Mesodermal cell (in vitro differentiated cells): Measurements from ENCODE around the gene CCDC85A.

ENCODE experiments used
- H3K27ac ChIP-seq: 2 replicates; pipeline ENCODE4 v1.7.0; 2013; ENCODE audit warnings: mild to moderate bottlenecking, low read depth, low read length, moderate library complexity; ENCODE audit not compliant: severe bottlenecking
- H3K36me3 ChIP-seq: 2 replicates; pipeline ENCODE4 v1.7.1; 2013; ENCODE audit warnings: mild to moderate bottlenecking, low read length, moderate library complexity; ENCODE audit not compliant: control insufficient read depth, insufficient read depth
- H3K4me1 ChIP-seq: one replicate; pipeline ENCODE4 v1.7.1; 2013; ENCODE audit warnings: mild to moderate bottlenecking, low read length; ENCODE audit not compliant: insufficient read depth, control insufficient read depth, poor library complexity, severe bottlenecking
- H3K4me3 ChIP-seq: 2 replicates; pipeline ENCODE4 v1.7.0; 2013; ENCODE audit warnings: low read length, control low read depth, mild to moderate bottlenecking; ENCODE audit not compliant: insufficient read depth, poor library complexity, severe bottlenecking; ENCODE audit errors: extremely low read depth
- H3K9me3 ChIP-seq: 2 replicates; pipeline ENCODE4 v1.7.1; 2013; ENCODE audit warnings: mild to moderate bottlenecking, low read length, moderate library complexity; ENCODE audit not compliant: control insufficient read depth
- WGBS, 2 experiments: methylation state at CpG; one replicate each; pipeline ENCODE4 v1.1.5; 2013; ENCODE audit warnings: missing lambda C conversion rate in 2 of 2; ENCODE audit not compliant: insufficient coverage in 2 of 2; 5-methylcytosine and 5-hydroxymethylcytosine counted together

Gene CCDC85A

DNA sequence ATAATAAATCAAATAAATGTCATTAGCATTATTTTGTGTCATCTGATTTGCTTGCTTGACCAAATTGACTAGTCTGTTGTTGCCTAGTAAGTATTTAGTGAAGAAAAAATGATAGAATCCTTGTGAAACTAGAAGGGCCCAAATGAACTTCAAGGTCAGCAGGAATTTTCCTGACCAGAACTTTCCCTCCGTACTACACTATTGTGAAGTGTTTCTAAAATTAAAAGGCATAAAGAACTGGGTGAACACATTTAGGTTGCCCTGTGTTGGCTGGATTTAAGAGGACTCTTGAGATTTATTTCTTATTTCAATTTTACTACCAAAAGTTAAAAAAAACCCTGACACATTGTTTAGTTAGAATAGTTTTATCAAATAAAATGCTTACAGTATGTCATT lies 142.6 kb downstream of the CCDC85A start:
- H3K27ac ChIP-seq, result no peak overlapping the region
- H3K36me3 ChIP-seq, result no peaks in the 10 kb centered on the region
- no peaks in the 10 kb centered on the region for H3K4me1 ChIP-seq
- no peaks in the 10 kb centered on the region for H3K9me3 ChIP-seq
- WGBS, 2 experiments, result no CpG with 5 or more reads among the region's 1 CpG
- no peak overlapping the region for H3K4me3 ChIP-seq

DNA sequence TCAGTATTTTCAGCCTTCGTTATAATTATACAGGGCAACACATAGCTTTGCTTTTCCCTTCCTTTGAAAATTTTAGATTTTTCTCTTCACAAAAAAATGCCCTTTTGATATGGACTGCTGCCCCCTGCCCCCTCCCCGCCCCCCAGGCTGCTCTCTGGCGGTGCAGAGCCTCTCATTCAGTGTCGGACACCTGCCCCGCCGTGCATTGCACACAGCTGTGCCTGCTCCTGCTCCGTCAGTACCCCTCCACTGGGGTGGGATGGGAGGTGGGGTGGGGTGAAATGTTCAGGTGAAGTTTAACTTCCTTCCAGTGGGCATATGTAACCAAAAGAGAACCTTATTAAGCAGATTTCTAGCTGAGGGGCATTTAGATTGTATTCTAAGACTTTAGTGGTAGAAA lies 148.0 kb downstream of the CCDC85A start:
- peaks cover 10% of the 10 kb centered on the region for H3K4me1 ChIP-seq
- 67 to 100% methylated on average over 1 of the region's 7 CpGs for WGBS, 2 experiments

DNA sequence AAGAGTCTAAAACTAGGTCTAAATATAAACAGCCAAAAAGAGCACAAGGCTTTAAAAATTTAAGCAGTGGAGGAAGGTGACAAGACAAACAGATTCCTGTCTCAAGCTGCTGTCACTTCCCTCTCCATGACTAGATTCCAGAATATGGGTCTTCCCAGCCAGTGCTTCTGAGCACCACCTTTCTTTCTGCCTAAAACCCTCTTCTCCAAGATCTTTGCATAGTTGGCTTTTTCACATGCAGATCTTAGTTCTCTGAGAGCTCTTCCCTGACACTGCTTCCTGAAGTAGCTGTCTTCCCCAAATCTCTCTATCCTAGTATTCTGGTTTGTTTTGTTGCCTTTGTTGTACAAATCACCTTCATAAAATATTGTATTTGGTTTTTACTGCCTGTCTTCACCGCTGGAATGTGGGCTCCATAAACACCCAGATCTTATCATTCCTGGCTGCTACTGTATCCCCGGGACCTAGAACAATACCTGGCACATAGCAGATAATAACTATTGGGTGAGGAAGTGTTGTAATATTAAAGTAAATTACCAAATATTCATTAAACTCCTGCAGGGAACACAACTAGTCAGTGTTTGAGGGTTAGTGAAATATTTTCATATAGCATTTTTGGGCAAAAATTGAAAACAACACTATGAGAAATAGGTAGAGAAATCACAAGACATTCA lies 150.2 kb downstream of the CCDC85A start:
- peaks cover 10% of the 10 kb centered on the region for H3K4me1 ChIP-seq
- no peak overlapping the region for H3K27ac ChIP-seq
- H3K9me3 ChIP-seq, result no peaks in the 10 kb centered on the region
- no peaks in the 10 kb centered on the region for H3K36me3 ChIP-seq
- no peak overlapping the region for H3K4me3 ChIP-seq
- WGBS, 2 experiments, result no CpG with 5 or more reads among the region's 2 CpGs

More for the DNA sequence above, 148.0 kb downstream of the CCDC85A start:
- Histone ChIP-seq H3K9me3 (no peaks in the 10 kb centered on the region), H3K27ac (no peak overlapping the region), H3K4me3 (no peak overlapping the region), H3K36me3 (no peaks in the 10 kb centered on the region)

DNA sequence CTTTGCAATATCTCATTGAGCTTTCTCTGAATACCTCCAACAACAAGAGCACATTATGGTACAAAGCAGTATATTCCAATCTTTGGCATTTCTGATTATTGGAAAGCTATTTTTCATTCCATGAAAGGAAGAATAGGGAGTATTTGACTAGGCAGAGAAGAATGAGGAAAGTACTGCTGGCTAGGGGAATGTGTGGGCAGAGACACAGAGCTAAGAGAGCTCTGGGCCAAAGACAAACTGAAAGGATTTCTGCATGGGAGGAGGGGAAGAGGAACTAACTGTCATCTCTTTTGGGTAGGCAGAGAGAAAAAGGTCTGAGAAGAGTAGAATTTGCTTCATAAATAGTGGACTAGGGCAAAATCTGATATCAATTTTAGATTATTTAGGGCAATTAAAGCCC lies 150.8 kb downstream of the CCDC85A start:
- Histone ChIP-seq H3K4me1 (peaks cover 10% of the 10 kb centered on the region), H3K9me3 (no peaks in the 10 kb centered on the region), H3K27ac (no peak overlapping the region), H3K4me3 (no peak overlapping the region), H3K36me3 (no peaks in the 10 kb centered on the region)

DNA sequence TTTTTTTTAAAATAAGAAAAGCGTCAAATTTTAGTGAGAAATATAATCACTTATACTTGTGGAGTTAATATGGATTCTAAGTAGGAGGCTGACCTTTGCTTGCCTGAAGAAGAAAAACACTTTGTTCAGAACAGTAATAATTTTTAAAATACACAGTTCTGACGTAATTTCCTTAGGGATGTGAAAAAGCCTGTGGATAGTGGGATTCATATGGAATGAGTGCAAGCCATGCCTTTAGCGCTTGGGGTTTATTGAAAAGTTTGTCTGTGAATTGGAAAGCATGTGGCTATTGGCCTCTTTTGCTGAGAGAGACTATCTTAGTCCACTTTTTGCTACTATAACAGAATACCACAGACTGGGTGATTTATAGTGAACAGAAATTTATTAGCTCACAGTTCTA lies 151.3 kb downstream of the CCDC85A start:
- H3K27ac ChIP-seq, result no peak overlapping the region
- 100% methylated on average over 1 of the region's 3 CpGs; no CpG with 5 or more reads in 1 of the 2 experiments for WGBS, 2 experiments
- H3K36me3 ChIP-seq, result no peaks in the 10 kb centered on the region
- peaks cover 10% of the 10 kb centered on the region for H3K4me1 ChIP-seq
- no peaks in the 10 kb centered on the region for H3K9me3 ChIP-seq
- H3K4me3 ChIP-seq, result no peak overlapping the region

DNA sequence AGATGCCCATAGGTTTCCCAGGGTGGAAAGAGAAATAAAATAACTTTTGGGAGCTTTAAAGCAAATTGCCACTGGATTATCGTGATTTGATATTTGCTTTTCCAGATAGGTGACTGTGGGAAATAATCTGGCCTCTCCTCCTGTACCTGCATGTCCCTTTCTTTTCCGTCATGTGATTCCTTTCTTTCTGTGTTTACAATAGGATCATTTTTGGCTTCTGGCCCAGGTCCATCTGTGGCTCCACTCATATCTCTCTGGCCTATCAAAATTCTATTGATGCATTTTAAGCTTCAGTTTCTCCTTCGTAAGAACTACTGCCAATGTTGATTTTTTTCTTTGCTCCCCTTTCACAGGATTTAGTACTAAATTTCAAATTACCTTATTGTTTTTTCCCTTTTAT lies 153.6 kb downstream of the CCDC85A start:
- no peaks in the 10 kb centered on the region for H3K36me3 ChIP-seq
- H3K4me3 ChIP-seq, result no peak overlapping the region
- H3K9me3 ChIP-seq, result no peaks in the 10 kb centered on the region
- 89 to 90% methylated on average over 2 of the region's 3 CpGs for WGBS, 2 experiments
- no peak overlapping the region for H3K27ac ChIP-seq
- peaks cover 10% of the 10 kb centered on the region for H3K4me1 ChIP-seq

DNA sequence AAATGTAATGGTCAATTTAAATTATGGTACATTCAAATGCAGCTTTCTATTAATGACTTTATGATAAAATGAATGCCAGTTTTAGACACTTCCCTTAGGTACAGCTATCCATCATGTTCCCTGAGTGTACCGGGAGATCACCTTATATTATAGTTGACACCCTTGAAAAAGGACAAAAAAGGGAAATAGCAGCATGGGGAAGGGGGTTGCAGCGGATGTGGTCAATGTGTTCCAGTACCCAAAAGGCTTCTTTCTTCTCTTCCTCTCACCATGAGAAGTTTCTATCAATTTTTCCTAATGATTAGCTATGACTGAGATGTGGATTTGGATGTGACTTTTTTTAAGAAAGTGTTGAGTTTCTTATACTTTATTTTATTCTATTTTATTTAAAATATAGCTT lies 154.4 kb downstream of the CCDC85A start:
- H3K36me3 ChIP-seq, result no peaks in the 10 kb centered on the region
- H3K4me3 ChIP-seq, result no peak overlapping the region
- no CpG with 5 or more reads among the region's 2 CpGs for WGBS, 2 experiments
- H3K27ac ChIP-seq, result no peak overlapping the region
- no peaks in the 10 kb centered on the region for H3K9me3 ChIP-seq
- peaks cover 10% of the 10 kb centered on the region for H3K4me1 ChIP-seq

DNA sequence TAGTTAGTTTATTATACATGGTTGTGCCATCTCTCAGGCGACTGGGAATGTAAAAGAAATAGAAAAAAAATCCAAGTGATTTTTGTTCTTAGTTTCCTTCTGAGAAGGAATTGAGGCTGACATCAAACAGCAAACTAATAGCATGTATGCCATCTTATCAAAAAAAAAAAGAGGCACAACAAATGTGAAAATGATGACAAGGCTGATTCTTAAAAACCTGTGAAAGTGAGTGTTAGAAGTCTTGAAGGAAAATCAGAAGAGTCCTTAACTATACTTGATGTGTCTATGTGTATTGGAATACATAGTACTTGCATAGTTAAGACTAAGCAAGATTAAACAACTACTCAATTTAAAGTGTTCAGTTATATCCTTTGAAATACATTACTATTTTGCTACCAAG lies 161.0 kb downstream of the CCDC85A start:
- H3K4me3 ChIP-seq, result no peak overlapping the region
- no CpG with 5 or more reads among the region's 1 CpG for WGBS, 2 experiments
- no peak overlapping the region for H3K27ac ChIP-seq
- H3K9me3 ChIP-seq, result no peaks in the 10 kb centered on the region
- no peaks in the 10 kb centered on the region for H3K36me3 ChIP-seq
- no peaks in the 10 kb centered on the region for H3K4me1 ChIP-seq

DNA sequence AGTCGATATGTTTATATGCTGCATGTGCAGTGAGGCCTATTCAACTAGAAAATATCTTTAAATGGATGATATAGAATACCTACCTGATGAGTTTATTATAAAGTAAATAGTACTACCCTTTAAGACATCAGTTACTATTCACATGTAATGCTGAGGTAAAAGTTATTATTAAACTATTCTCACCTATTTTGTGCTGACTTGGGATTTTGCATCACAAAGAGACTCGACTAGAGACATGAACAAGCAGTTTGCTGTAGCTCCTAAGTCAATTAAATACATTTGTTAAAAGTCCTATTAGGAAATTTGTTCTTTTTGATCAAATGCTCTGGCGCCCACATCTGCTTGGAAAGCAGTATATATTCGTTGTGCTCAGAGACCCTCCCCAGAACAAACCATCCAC lies 164.1 kb downstream of the CCDC85A start:
- no peak overlapping the region for H3K4me3 ChIP-seq
- WGBS, 2 experiments, result 76 to 83% methylated on average over 2 of the region's 4 CpGs
- no peaks in the 10 kb centered on the region for H3K9me3 ChIP-seq
- no peak overlapping the region for H3K27ac ChIP-seq
- no peaks in the 10 kb centered on the region for H3K4me1 ChIP-seq
- no peaks in the 10 kb centered on the region for H3K36me3 ChIP-seq

DNA sequence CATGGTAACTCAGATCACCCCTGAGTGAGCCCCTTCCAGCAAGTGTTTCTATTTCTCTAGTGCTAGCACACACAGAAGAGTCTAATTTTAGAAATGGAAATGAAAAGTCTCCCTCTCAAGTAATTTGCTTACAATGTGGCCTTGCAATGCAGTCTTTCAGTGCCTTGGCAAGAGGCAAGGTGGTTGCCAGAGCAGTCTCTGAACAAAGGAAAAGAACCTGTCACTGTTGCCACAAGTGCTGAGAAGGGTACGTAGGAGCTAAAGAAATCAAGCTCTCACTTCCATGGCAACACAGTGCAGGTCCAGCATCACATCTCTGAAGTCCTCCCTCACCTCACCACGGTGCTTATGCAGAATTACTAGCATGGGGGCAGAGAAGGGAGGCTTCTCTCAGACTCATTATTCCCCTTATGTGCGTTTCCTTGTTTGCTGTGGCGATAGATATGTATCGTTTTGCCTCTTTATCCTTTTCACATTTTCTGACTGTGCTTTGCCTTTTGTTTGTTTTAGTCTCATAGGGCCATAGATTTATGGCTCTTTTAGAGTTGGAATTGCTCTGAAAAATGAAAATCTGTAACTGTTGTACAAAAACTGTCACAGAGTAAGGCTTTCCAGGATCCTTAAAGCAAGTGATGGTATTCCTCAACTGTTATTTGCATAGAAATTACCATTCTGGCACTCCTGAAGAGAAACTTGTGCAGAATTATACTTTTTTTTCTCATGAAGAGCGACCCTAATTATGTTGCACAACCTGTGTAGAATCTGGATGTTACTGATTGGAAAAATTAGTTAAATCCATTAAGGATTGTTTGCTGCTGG lies 164.8 kb downstream of the CCDC85A start:
- Histone ChIP-seq H3K4me3 (no peak overlapping the region), H3K9me3 (no peaks in the 10 kb centered on the region), H3K27ac (no peak overlapping the region), H3K36me3 (no peaks in the 10 kb centered on the region), H3K4me1 (no peaks in the 10 kb centered on the region)
- 71 to 100% methylated on average over 2 of the region's 6 CpGs for WGBS, 2 experiments

DNA sequence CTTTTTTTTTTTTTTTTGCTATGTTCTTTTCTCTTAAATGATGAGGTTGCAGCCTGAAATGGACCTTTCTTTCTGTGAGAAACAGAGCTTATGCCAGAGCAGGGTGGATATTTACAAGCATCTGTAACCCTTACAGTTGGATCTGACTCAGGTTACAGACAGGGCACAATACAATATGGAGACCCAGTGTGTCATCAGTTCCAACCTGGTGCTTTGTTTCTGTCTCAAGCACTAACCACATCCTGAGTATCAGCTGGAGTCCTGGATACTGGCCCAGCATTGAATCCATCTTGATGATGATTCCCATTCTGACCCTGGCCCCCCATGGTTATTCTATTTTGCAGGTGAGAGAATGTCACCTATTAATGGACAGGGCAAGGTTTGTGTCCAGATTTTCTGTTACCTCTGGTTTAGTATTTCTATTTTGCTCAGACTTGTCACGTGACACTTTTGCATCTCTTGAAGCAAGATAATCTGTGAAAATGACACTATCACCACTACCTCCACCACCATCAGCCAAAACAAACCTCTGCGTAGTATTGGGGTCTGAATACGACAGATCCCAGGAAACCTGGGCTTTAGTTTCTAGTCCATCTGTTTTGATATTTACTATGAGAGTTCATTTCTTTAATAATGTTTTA lies 174.0 kb downstream of the CCDC85A start:
- H3K4me3 ChIP-seq, result no peak overlapping the region
- no peaks in the 10 kb centered on the region for H3K9me3 ChIP-seq
- no peaks in the 10 kb centered on the region for H3K36me3 ChIP-seq
- H3K4me1 ChIP-seq, result no peaks in the 10 kb centered on the region
- 100% methylated on average over 1 of the region's 3 CpGs; no CpG with 5 or more reads in 1 of the 2 experiments for WGBS, 2 experiments
- no peak overlapping the region for H3K27ac ChIP-seq
